ENCODE measurements around the gene COL18A1. TPM values are rescaled to one million over a fixed set of nuclear protein-coding genes. Genes with fewer than 3 reads are reported as not detected.

COL18A1 gene
- total RNA-seq, 1 experiment from 2014 or later, result 676 TPM

DNA sequence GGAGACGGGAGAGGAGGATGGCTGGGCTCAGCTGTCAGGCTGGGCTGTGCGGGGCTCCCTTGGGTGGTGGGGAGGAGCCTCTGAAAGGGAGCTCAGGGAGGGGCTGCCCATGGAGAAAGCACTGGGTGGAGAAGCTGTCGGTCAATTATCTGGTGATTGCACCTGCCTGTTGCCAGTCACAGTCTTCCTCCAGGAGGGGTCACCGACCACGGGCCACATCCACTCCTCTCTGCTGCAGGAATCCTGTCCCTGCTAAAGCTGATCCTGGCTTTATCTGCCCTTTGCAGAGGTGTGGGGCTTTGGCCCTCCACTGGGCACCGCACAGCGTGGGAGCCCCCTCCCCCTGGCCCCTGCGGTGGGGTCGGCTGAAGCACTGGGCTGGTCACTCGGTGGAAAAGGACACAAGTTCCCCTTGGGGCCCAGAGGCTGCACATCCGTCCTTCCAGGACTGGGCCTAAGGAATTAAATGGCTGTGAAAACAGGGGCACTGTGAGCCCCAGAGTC, 21.8 kb upstream of the COL18A1 start:
- no TSS peak for BruUV-seq (replicated peaks)
- CTCF ChIA-PET, result no interaction called here
- Histone ChIP-seq H3K4me3 (ENCODE audit: low read depth in 2 of 2, low read length in 2 of 2) (no peak overlapping the region), H3K4me1 (ENCODE audit: control insufficient read depth, insufficient read depth, low read length) (peaks cover 9% of the 10 kb centered on the region), H3K27ac (ENCODE audit: low read length) (no peak overlapping the region), H3K27me3 (ENCODE audit: control insufficient read depth, insufficient read depth, low read length) (no peaks in the 10 kb centered on the region), H3K9me3 (ENCODE audit: control insufficient read depth, insufficient read depth, low read depth, low read length) (no peaks in the 10 kb centered on the region), H3K36me3 (ENCODE audit: control insufficient read depth, insufficient read depth, low read length) (no peaks in the 10 kb centered on the region)
- intact Hi-C loops (cut with micrococcal nuclease; ENCODE audit: unreplicated experiment) (no loop called here), in situ Hi-C loops (cut with HindIII; ENCODE audit: low pct_unique_long_range_greater_than_20kb, low sequenced_read_pairs) (no loop called here)
- POLR2A ChIA-PET, result no interaction called here
- TF ChIP-seq POLR2AphosphoS5 (IDR thresholded peaks at IDR 0.05; ENCODE audit: low read depth, low read length), result no peak
- TF ChIP-seq TCF7L2 (IDR thresholded peaks at IDR 0.05; ENCODE audit: low read depth, low read length), result no peak
- TF ChIP-seq, protein P1, sequence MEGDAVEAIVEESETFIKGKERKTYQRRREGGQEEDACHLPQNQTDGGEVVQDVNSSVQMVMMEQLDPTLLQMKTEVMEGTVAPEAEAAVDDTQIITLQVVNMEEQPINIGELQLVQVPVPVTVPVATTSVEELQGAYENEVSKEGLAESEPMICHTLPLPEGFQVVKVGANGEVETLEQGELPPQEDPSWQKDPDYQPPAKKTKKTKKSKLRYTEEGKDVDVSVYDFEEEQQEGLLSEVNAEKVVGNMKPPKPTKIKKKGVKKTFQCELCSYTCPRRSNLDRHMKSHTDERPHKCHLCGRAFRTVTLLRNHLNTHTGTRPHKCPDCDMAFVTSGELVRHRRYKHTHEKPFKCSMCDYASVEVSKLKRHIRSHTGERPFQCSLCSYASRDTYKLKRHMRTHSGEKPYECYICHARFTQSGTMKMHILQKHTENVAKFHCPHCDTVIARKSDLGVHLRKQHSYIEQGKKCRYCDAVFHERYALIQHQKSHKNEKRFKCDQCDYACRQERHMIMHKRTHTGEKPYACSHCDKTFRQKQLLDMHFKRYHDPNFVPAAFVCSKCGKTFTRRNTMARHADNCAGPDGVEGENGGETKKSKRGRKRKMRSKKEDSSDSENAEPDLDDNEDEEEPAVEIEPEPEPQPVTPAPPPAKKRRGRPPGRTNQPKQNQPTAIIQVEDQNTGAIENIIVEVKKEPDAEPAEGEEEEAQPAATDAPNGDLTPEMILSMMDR (IDR thresholded peaks at IDR 0.05), result no peak
- TF ChIP-seq, protein P2, sequence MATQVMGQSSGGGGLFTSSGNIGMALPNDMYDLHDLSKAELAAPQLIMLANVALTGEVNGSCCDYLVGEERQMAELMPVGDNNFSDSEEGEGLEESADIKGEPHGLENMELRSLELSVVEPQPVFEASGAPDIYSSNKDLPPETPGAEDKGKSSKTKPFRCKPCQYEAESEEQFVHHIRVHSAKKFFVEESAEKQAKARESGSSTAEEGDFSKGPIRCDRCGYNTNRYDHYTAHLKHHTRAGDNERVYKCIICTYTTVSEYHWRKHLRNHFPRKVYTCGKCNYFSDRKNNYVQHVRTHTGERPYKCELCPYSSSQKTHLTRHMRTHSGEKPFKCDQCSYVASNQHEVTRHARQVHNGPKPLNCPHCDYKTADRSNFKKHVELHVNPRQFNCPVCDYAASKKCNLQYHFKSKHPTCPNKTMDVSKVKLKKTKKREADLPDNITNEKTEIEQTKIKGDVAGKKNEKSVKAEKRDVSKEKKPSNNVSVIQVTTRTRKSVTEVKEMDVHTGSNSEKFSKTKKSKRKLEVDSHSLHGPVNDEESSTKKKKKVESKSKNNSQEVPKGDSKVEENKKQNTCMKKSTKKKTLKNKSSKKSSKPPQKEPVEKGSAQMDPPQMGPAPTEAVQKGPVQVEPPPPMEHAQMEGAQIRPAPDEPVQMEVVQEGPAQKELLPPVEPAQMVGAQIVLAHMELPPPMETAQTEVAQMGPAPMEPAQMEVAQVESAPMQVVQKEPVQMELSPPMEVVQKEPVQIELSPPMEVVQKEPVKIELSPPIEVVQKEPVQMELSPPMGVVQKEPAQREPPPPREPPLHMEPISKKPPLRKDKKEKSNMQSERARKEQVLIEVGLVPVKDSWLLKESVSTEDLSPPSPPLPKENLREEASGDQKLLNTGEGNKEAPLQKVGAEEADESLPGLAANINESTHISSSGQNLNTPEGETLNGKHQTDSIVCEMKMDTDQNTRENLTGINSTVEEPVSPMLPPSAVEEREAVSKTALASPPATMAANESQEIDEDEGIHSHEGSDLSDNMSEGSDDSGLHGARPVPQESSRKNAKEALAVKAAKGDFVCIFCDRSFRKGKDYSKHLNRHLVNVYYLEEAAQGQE (IDR thresholded peaks at IDR 0.05; ENCODE audit: insufficient read depth in 1 of 2, low read depth in 2 of 2, low read length in 1 of 2), result no peak
- TF ChIP-seq SIN3A (IDR thresholded peaks at IDR 0.05; ENCODE audit: borderline replicate concordance, insufficient read depth, low read depth, low read length), result no peak
- ATAC-seq (no peak), DNase-seq (ENCODE audit: low read depth, low spot score) (no peak)

DNA sequence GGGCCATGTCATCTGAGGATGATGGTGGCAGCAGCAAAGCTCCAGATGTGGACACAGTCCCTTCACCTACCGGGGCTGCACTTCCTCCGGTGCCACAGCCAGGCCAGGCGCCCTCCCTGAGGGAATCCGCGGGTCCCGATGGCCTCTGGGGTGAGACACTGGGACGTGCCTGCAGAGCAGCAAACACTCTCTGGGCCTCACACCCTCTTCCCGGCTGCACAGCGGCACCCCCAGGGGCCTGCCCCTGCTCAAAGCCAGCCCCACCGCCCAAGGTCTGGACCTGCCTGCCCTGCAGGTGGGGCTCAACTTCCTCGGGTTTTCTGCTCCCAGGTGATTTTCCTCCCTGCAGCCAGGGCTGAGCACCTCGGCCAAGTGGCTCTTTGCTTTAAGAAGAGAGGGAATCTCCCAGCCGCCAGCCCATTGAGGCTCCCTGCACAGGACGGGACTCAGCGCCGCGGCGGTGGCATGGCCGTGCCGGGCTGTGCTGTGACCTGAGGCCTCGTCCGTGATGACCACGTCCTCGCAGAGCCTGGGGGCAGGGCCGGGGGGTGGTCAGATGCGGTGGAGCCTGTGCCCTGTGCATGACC, 21.3 kb upstream of the COL18A1 start:
- intact Hi-C loops (cut with micrococcal nuclease; ENCODE audit: unreplicated experiment) (no loop called here), in situ Hi-C loops (cut with HindIII; ENCODE audit: low pct_unique_long_range_greater_than_20kb, low sequenced_read_pairs) (no loop called here)
- no peak overlapping the region for H3K4me3 ChIP-seq (ENCODE audit: low read depth in 2 of 2, low read length in 2 of 2)
- H3K36me3 ChIP-seq (ENCODE audit: control insufficient read depth, insufficient read depth, low read length), result no peaks in the 10 kb centered on the region
- CTCF ChIA-PET, result no interaction called here
- no peaks in the 10 kb centered on the region for H3K9me3 ChIP-seq (ENCODE audit: control insufficient read depth, insufficient read depth, low read depth, low read length)
- TF ChIP-seq POLR2AphosphoS5 (IDR thresholded peaks at IDR 0.05; ENCODE audit: low read depth, low read length) (no peak), TCF7L2 (IDR thresholded peaks at IDR 0.05; ENCODE audit: low read depth, low read length) (no peak), SIN3A (IDR thresholded peaks at IDR 0.05; ENCODE audit: borderline replicate concordance, insufficient read depth, low read depth, low read length) (no peak)
- TF ChIP-seq, protein P2 (IDR thresholded peaks at IDR 0.05; ENCODE audit: insufficient read depth in 1 of 2, low read depth in 2 of 2, low read length in 1 of 2), result no peak
- TF ChIP-seq, protein P1 (IDR thresholded peaks at IDR 0.05), result no peak
- POLR2A ChIA-PET, result no interaction called here
- 0 out of 2 replicates have a peak, but pooled peaks have one; percentile 8 for ATAC-seq
- DNase-seq (ENCODE audit: low read depth, low spot score), result no peak
- H3K27me3 ChIP-seq (ENCODE audit: control insufficient read depth, insufficient read depth, low read length), result no peaks in the 10 kb centered on the region
- no TSS peak for BruUV-seq (replicated peaks)
- peaks cover 6% of the 10 kb centered on the region for H3K4me1 ChIP-seq (ENCODE audit: control insufficient read depth, insufficient read depth, low read length)
- H3K27ac ChIP-seq (ENCODE audit: low read length), result no peak overlapping the region

Data from Panc1 (cell line).